EL (cell line): Measurements from ENCODE around the gene LIPT2.

Experiments
- DNase-seq: peaks from one replicate; pipeline ENCODE4 v3.0.0-alpha.2; 2016

The LIPT2 gene

GRCh38 chr11:74464746-74465145, 28.8 kb downstream of the LIPT2 start:
- no peak for DNase-seq

- DNase-seq = no peak
Observed at GRCh38 chr11:74463216-74463615, 30.3 kb downstream of the LIPT2 start.

GRCh38 chr11:74462631-74463030, 30.9 kb downstream of the LIPT2 start:
- DNase-seq = no peak

- no peak for DNase-seq
Observed at GRCh38 chr11:74462009-74462408, 31.5 kb downstream of the LIPT2 start.

- peak; percentile 37 for DNase-seq
Observed at GRCh38 chr11:74460481-74461154, 32.9 kb downstream of the LIPT2 start.

GRCh38 chr11:74460065-74460464, 33.5 kb downstream of the LIPT2 start:
- DNase-seq = no peak

GRCh38 chr11:74459584-74459983, 33.9 kb downstream of the LIPT2 start:
- no peak for DNase-seq

- no peak for DNase-seq
Observed at GRCh38 chr11:74457356-74457755, 36.2 kb downstream of the LIPT2 start.

GRCh38 chr11:74453373-74453975, 40.0 kb downstream of the LIPT2 start:
- peak; percentile 65 for DNase-seq

- no peak for DNase-seq
Observed at GRCh38 chr11:74452366-74452765, 41.2 kb downstream of the LIPT2 start.

- peak; percentile 19 for DNase-seq
Observed at GRCh38 chr11:74450318-74450717, 43.2 kb downstream of the LIPT2 start.

- DNase-seq = peak; percentile 82
Observed at GRCh38 chr11:74449369-74449931, 44.1 kb downstream of the LIPT2 start.

- DNase-seq = no peak
Observed at GRCh38 chr11:74447720-74448119, 45.8 kb downstream of the LIPT2 start.

GRCh38 chr11:74446532-74446938, 47.0 kb downstream of the LIPT2 start:
- no peak for DNase-seq

- no peak for DNase-seq
Observed at GRCh38 chr11:74444173-74444826, 49.2 kb downstream of the LIPT2 start.

GRCh38 chr11:74443071-74443864, 50.3 kb downstream of the LIPT2 start:
- DNase-seq = no peak

- DNase-seq = no peak
Observed at GRCh38 chr11:74442636-74443035, 50.9 kb downstream of the LIPT2 start.
